GM12878 (cell line): ENCODE data around the gene COL24A1. TPM values are rescaled to one million over a fixed set of nuclear protein-coding genes. Genes with fewer than 3 reads are reported as not detected.

ENCODE experiments used
- ATAC-seq: fragments of 200-7000 bp; cut with Tn5 transposase; 3 replicates; pipeline ENCODE4 v1.9.1; 2020; ENCODE audit warnings: mild to moderate bottlenecking, moderate library complexity
- BruUV-seq: library from RNA; stranded (reverse); fragments of 400-500 nt; replicated peaks from 2 replicates; lab custom pipeline; 2021; lab: Mats Ljungman, UMichigan
- CTCF ChIA-PET: fragments of 300-600 bp; sonication (Branson Sonifier 250); formaldehyde crosslinking; extraction: SDS; loops from one replicate; lab custom pipeline; 2021; ENCODE audit warnings: inconsistent platforms; lab: Yijun Ruan, JAX
- POLR2A ChIA-PET: fragments of 350-600 bp; formaldehyde crosslinking; extraction: SDS; loops from one replicate; lab custom pipeline; 2021; ENCODE audit warnings: inconsistent platforms; lab: Charles Lee
- RAD21 ChIA-PET: fragments of 300-600 bp; sonication (Branson Sonifier 250); formaldehyde crosslinking; loops from one replicate; lab custom pipeline; 2023; ENCODE audit warnings: antibody characterized with exemption; ENCODE audit not compliant: unreplicated experiment; lab: Charles Lee
- SMC1A ChIA-PET: fragments of 300-600 bp; sonication (Branson Sonifier 250); formaldehyde crosslinking; loops from one replicate; lab custom pipeline; 2023; ENCODE audit not compliant: unreplicated experiment, uncharacterized antibody; lab: Charles Lee
- DNase-seq: peaks from one replicate; pipeline ENCODE4 v3.0.0-alpha.2; 2011; ENCODE audit warnings: low read depth, low spot score
- FAIRE-seq: peaks from 3 replicates; lab custom pipeline; 2011; peaks lifted over from hg19 to GRCh38; lab: Jason Lieb, UNC
- H2AFZ ChIP-seq: 2 replicates; pipeline ENCODE4 v1.6.0; 2011; ENCODE audit warnings: low read depth, low read length, control low read depth; ENCODE audit not compliant: control insufficient read depth
- H3K27ac ChIP-seq: 2 replicates; pipeline ENCODE4 v1.5.1; 2011; ENCODE audit warnings: control low read depth; ENCODE audit not compliant: control insufficient read depth, insufficient read depth
- H3K27me3 ChIP-seq, 2 experiments: replicated peaks in 1 of 2; 2 replicates each; pipeline versions ENCODE4 v1.6.0 to v1.6.1; 2011; ENCODE audit warnings: low read length in 1 of 2; ENCODE audit not compliant: control insufficient read depth in 2 of 2, insufficient read depth in 2 of 2
- H3K36me3 ChIP-seq, 2 experiments: 2 replicates each; pipeline ENCODE4 v1.5.1; 2011; ENCODE audit warnings: low read length in 1 of 2; ENCODE audit not compliant: control insufficient read depth in 2 of 2, insufficient read depth in 2 of 2
- H3K4me1 ChIP-seq: 2 replicates; pipeline ENCODE4 v1.6.1; 2011; ENCODE audit warnings: mild to moderate bottlenecking, low read length, moderate library complexity, mixed read lengths; ENCODE audit not compliant: control insufficient read depth, insufficient read depth
- H3K4me2 ChIP-seq: 2 replicates; pipeline ENCODE4 v1.6.0; 2011; ENCODE audit warnings: control low read depth; ENCODE audit not compliant: control insufficient read depth, insufficient read depth
- H3K4me3 ChIP-seq: fragments of 200-600 bp; sonication (generic); 2 replicates; pipeline ENCODE4 v1.5.1; 2016
- H3K79me2 ChIP-seq: 2 replicates; pipeline ENCODE4 v1.6.0; 2011; ENCODE audit warnings: low read length; ENCODE audit not compliant: control insufficient read depth, insufficient read depth
- H3K9ac ChIP-seq: 2 replicates; pipeline ENCODE4 v1.8.0; 2011; ENCODE audit warnings: low read length, control low read depth, mixed read lengths; ENCODE audit not compliant: control insufficient read depth, insufficient read depth
- H3K9me3 ChIP-seq: replicated peaks from 3 replicates; pipeline ENCODE4 v1.5.1; 2011; ENCODE audit warnings: mild to moderate bottlenecking, low read length; ENCODE audit not compliant: control insufficient read depth, insufficient read depth
- H4K20me1 ChIP-seq: 2 replicates; pipeline ENCODE4 v1.6.0; 2011; ENCODE audit not compliant: control insufficient read depth, insufficient read depth
- BMI1 ChIP-seq: fragments of 450-650 bp; IDR thresholded peaks from 2 replicates; pipeline ENCODE4 v1.6.1; 2016; ENCODE audit warnings: mild to moderate bottlenecking, moderate library complexity, borderline replicate concordance
- EED ChIP-seq: sonication (generic); IDR thresholded peaks from 2 replicates; pipeline ENCODE4 v1.6.1; 2016; ENCODE audit warnings: antibody characterized with exemption, low read depth
- KAT2A ChIP-seq: conservative IDR thresholded peaks from 2 replicates; pipeline ENCODE4 v1.6.1; 2011; ENCODE audit warnings: low read depth, low read length; ENCODE audit not compliant: control insufficient read depth
- KDM1A ChIP-seq: fragments of 200-600 bp; sonication (generic); IDR thresholded peaks from 2 replicates; pipeline ENCODE4 v1.6.1; 2016; ENCODE audit warnings: borderline replicate concordance
- MEF2A ChIP-seq: IDR thresholded peaks from 2 replicates; pipeline ENCODE4 v1.6.1; 2011; ENCODE audit warnings: low read depth, mild to moderate bottlenecking, low read length, moderate library complexity; ENCODE audit not compliant: insufficient read depth
- NRF1 ChIP-seq: conservative IDR thresholded peaks from 2 replicates; pipeline ENCODE4 v1.6.1; 2011; ENCODE audit warnings: mild to moderate bottlenecking, low read depth, low read length, improper control_type of control experiment
- RB1 ChIP-seq: fragments of 450-650 bp; formaldehyde crosslinking; IDR thresholded peaks from 2 replicates; pipeline ENCODE4 v1.6.1; 2017; ENCODE audit warnings: mild to moderate bottlenecking, borderline replicate concordance
- SIX5 ChIP-seq: IDR thresholded peaks from 2 replicates; pipeline ENCODE4 v1.6.1; 2011; ENCODE audit warnings: mild to moderate bottlenecking, low read depth, low read length, moderate library complexity; ENCODE audit not compliant: severe bottlenecking
- SPI1 ChIP-seq: IDR thresholded peaks from 2 replicates; pipeline ENCODE4 v1.6.1; 2011; ENCODE audit warnings: low read depth, mild to moderate bottlenecking, low read length, moderate library complexity, borderline replicate concordance; ENCODE audit not compliant: insufficient read depth
- TBL1XR1 ChIP-seq: IDR thresholded peaks from 2 replicates; pipeline ENCODE4 v1.6.1; 2012; ENCODE audit warnings: low read depth, low read length, improper control_type of control experiment
- YBX1 ChIP-seq: fragments of 450-650 bp; IDR thresholded peaks from 2 replicates; pipeline ENCODE4 v1.6.1; 2016; ENCODE audit warnings: antibody characterized with exemption
- ZNF207 ChIP-seq: fragments of 450-650 bp; IDR thresholded peaks from 2 replicates; pipeline ENCODE4 v1.6.1; 2014; ENCODE audit warnings: antibody characterized with exemption, mild to moderate bottlenecking, borderline replicate concordance
- ZNF274 ChIP-seq: IDR thresholded peaks from one replicate; pipeline ENCODE4 v1.8.0; 2011; ENCODE audit not compliant: insufficient read length, insufficient read depth
- in situ Hi-C: fragments of 300-500 bp; cut with MboI; formaldehyde crosslinking; loops from 9 replicates; pipeline ENCODE4 v1.14.3; 2018; ENCODE audit warnings: mixed read lengths
- intact Hi-C: fragments of 100-400 bp; cut with micrococcal nuclease; formaldehyde crosslinking; loops from one replicate; pipeline ENCODE4 v1.14.2; 2022; ENCODE audit not compliant: unreplicated experiment
- polyA plus RNA-seq, 11 experiments: library from polyadenylated mRNA; depleted of rRNA in 4 of 11; unstranded in 6 of 11; stranded (reverse) in 5 of 11; fragments of >200 nt; fragmentation: Nextera tagmentation in 4 of 11; fragmentation: Illumina TruSeq in 1 of 11; extraction: Ambion mirVana in 4 of 11; extraction: Trizol in 1 of 11; gene quantifications; 1 replicate in 1 of 11; 2 replicates in 10 of 11; pipeline versions ENCODE4 v1.2.1 to v1.2.3, GENCODE V29; 2011 to 2016; ENCODE audit warnings: inconsistent platforms in 2 of 11, missing spikeins in 2 of 11, low read depth in 1 of 11
- total RNA-seq, 4 experiments: library from RNA; depleted of rRNA in 3 of 4; stranded (reverse); fragments of >200 nt in 3 of 4; fragmentation: Illumina TruSeq in 1 of 4; extraction: Trizol in 1 of 4; gene quantifications; 2 replicates each; pipeline versions ENCODE4 v1.2.1 to v1.2.3, GENCODE V29; 2013 to 2021
- TF ChIP-seq, protein P1 (sequence below): fragments of 450-650 bp; IDR thresholded peaks from 2 replicates; pipeline ENCODE4 v1.6.1; 2016; ENCODE audit warnings: mild to moderate bottlenecking
- TF ChIP-seq, protein P2 (sequence below): fragments of 450-650 bp; conservative IDR thresholded peaks from 2 replicates; pipeline ENCODE4 v1.6.1; 2017; ENCODE audit warnings: mild to moderate bottlenecking, moderate library complexity
- TF ChIP-seq, protein P3 (sequence below): fragments of 450-650 bp; IDR thresholded peaks from 2 replicates; pipeline ENCODE4 v1.6.1; 2017; ENCODE audit warnings: low read depth, mild to moderate bottlenecking, moderate library complexity

The COL24A1 gene
- total and polyA plus RNA-seq, 10 of the 15 experiments (the other 5 are each of a cell fraction or from before 2014, with no cell fraction given), result 0.19 to 4.1 (median 2.0) TPM

DNA sequence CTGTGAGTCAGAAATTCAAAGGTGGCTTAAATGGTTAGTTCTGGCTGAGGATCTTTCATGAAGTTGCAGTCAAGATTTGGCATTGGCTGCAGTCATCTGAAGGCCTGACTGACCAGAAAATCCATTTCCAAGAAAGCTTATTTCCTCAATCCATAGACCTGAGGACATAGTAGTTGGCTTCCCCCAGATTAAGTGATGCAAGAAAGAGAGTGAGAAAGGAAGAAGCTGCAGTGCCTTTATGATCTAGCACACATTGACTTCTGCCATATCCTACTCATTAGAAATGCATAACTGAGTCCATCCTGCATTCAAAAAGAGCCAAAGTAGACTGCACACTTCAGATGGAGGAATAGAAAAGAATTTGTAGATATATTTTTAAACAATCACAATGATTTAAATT is 222.6 kb downstream of the COL24A1 start:
- H3K27me3 ChIP-seq, result no peaks in the 10 kb centered on the region
- no peak for ATAC-seq
- SMC1A ChIA-PET, result no interaction called here

More for the DNA sequence above, 222.6 kb downstream of the COL24A1 start:
- BruUV-seq, result no TSS peak
- Histone ChIP-seq H3K79me2 (no peaks in the 10 kb centered on the region), H3K4me2 (no peak overlapping the region), H3K36me3 (no peaks in the 10 kb centered on the region), H3K4me3 (no peak overlapping the region), H3K27ac (no peak overlapping the region), H4K20me1 (no peaks in the 10 kb centered on the region), H2AFZ (no peak overlapping the region), H3K9me3 (no peaks in the 10 kb centered on the region), H3K9ac (no peak overlapping the region), H3K4me1 (no peaks in the 10 kb centered on the region)
- ChIA-PET POLR2A (no interaction called here), RAD21 (no interaction called here), CTCF (no interaction called here)
- TF ChIP-seq NRF1 (no peak), TBL1XR1 (no peak), ZNF207 (no peak), RB1 (no peak), KAT2A (no peak), YBX1 (no peak), ZNF274 (no peak), BMI1 (no peak), SPI1 (no peak), EED (no peak), KDM1A (no peak), SIX5 (no peak), MEF2A (no peak)
- TF ChIP-seq, protein P1, sequence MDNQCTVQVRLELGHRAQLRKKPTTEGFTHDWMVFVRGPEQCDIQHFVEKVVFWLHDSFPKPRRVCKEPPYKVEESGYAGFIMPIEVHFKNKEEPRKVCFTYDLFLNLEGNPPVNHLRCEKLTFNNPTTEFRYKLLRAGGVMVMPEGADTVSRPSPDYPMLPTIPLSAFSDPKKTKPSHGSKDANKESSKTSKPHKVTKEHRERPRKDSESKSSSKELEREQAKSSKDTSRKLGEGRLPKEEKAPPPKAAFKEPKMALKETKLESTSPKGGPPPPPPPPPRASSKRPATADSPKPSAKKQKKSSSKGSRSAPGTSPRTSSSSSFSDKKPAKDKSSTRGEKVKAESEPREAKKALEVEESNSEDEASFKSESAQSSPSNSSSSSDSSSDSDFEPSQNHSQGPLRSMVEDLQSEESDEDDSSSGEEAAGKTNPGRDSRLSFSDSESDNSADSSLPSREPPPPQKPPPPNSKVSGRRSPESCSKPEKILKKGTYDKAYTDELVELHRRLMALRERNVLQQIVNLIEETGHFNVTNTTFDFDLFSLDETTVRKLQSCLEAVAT, result no peak
- TF ChIP-seq, protein P2, sequence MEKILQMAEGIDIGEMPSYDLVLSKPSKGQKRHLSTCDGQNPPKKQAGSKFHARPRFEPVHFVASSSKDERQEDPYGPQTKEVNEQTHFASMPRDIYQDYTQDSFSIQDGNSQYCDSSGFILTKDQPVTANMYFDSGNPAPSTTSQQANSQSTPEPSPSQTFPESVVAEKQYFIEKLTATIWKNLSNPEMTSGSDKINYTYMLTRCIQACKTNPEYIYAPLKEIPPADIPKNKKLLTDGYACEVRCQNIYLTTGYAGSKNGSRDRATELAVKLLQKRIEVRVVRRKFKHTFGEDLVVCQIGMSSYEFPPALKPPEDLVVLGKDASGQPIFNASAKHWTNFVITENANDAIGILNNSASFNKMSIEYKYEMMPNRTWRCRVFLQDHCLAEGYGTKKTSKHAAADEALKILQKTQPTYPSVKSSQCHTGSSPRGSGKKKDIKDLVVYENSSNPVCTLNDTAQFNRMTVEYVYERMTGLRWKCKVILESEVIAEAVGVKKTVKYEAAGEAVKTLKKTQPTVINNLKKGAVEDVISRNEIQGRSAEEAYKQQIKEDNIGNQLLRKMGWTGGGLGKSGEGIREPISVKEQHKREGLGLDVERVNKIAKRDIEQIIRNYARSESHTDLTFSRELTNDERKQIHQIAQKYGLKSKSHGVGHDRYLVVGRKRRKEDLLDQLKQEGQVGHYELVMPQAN, result no peak
- TF ChIP-seq, protein P3, sequence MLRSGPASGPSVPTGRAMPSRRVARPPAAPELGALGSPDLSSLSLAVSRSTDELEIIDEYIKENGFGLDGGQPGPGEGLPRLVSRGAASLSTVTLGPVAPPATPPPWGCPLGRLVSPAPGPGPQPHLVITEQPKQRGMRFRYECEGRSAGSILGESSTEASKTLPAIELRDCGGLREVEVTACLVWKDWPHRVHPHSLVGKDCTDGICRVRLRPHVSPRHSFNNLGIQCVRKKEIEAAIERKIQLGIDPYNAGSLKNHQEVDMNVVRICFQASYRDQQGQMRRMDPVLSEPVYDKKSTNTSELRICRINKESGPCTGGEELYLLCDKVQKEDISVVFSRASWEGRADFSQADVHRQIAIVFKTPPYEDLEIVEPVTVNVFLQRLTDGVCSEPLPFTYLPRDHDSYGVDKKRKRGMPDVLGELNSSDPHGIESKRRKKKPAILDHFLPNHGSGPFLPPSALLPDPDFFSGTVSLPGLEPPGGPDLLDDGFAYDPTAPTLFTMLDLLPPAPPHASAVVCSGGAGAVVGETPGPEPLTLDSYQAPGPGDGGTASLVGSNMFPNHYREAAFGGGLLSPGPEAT, result no peak
- intact Hi-C loops, result no loop called here
- FAIRE-seq, result no peak
- in situ Hi-C loops, result no loop called here
- DNase-seq, result no peak
